ENCODE measurements around the gene FERMT3.
"Not testable (repeated sequence)": the region's sequence is repeated elsewhere in the genome, so short reads cannot be mapped to it uniquely, and the experiment has no call there.

The FERMT3 gene

DNA sequence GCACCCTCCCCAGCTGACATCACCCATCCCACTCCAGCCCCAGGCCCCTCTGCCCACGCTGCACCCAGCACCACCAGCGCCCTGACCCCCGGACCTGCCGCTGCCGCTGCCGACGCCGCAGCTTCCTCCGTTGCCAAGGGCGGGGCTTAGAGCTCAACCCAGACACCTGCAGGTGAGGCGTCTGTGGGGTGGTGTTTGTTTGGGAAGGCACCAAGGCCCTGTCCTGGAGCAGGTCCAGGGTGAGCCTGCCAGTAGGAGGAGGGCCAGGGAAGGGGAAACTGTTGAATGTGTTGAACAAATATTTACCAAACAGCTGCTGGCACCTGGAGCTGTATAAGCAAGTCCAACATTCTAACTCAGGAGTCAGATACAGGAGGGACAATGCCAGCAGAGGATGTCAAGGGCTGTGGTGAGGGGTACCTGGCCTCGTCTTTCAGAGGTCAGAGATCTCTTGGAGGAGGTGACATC lies 31.0 kb downstream of the FERMT3 start:
- DNase-seq: no peak

DNA sequence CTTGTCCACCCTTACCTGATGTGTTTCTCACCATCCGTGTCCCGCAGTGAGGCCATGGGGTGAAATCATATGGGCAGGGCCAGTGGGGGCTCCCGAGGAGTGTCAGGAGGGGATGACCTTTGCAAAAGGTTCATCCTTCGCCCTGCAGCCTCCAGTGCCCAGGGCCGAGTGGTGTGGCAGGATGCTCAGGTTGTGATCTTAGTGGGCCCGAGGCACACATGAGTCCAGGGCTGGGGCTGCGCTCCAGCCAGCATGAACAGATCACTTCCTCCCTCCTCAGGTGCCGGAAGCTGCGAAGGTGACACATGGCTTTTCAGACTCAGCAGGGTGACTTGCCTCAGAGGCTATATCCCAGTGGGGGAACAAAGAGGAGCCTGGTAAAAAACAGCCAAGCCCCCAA lies 31.6 kb downstream of the FERMT3 start:
- no peak for DNase-seq

- no peak for DNase-seq
Observed at GRCh38 chr11:64238999-64239398, 32.5 kb downstream of the FERMT3 start.

DNA sequence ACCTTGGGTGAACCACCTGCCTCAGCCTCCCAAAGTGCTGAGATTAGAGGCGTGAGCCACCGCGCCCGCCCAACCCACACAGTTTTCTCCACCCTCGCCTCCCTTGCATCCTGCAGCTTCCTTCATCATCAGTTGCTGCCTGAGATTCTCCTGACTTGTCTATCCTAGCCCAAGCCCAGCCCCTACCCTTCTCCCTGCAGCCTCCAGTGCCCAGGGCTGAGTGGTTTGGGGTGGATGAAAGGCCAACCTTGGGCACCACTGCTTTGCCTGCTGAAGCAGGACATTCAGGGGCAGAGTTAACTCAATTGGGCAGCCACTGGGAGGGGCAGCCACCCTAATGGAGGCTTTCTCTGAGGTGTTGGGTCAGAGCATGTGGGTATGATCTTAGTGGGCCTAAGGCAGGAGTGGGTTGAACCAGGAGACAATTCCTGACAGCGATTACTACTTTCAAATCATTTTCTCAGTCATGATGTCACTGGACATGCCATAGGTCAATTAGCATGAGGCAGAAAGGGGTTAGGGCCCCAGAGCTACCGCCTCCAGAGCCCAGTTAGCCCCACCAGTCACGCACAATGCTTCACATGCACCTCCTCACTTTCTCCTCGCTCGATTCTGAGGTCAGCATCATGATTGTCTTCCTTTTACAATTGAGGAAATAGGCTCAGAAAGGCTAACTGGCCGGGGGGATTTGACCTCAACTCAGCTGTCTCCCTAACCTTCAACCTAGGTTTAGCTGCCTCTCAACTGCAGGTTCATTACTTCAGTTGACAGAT lies 33.3 kb downstream of the FERMT3 start:
- peak; percentile 81 for DNase-seq

- peak; percentile 98 for DNase-seq
Observed at GRCh38 chr11:64240435-64241240, 34.1 kb downstream of the FERMT3 start, which contains the start of gene FKBP2. TSS of gene FKBP2 (plus strand) at chr11:64241095. CDS start at chr11:64242388, 1,293 bp downstream.

DNA sequence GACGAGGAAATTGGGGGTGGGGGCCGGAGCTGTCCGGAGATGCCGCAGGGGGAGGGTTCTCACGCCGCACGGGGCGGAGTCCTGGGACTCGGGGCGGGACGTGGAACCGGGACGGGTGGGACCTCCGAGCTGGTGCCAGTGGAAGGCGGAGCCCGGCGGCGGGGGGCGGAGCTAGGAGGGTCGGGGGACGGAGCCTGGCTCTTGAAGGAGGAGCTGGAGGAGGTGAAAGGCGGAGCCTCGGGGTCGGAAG lies 34.6 kb downstream of the FERMT3 start:
- peak; percentile 99 for DNase-seq

DNA sequence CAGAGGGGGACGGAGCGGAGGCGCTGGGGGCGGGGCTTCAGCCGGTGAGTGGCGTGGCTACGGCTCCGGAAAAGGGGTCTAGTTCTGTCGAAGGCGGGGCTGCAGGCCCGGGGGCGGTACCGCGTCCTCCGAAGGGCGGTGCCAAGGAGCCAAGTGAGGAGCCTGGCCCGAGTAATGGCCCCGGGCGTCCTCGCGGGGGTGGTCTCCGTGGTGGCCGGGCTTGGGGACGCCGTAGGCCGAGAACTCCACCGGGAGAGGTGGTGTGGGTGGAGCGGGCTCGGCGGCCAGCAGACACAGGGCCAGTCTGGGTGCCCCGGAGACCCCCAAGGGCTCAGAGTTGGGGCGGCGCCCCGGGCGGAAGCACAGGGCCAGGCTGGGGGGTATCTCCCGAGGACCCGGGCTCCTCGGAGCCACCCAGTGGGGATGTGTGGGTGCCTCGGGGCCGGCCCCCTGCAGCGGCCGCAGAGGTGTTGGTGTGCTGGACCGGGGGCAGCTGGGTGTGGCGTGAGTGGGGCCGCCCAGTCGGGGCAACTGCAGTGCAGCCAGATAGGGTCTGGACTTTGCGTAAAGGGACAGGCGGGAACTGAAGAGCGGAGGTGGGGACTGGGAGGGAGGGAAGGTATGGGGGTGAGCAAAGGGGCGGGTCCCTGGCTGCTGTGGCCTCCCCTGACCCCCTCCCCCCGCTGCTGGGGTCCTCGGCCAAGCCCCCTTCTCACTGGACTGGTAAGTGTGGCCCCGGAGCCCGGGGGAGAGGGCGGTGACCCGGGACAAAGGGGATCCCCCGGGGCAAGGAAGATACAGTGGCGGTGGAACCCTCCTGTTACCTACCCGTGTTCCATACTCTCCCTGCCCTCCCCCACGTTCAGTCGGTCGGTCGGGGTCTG lies 35.2 kb downstream of the FERMT3 start:
- peak; percentile 72 for DNase-seq

DNA sequence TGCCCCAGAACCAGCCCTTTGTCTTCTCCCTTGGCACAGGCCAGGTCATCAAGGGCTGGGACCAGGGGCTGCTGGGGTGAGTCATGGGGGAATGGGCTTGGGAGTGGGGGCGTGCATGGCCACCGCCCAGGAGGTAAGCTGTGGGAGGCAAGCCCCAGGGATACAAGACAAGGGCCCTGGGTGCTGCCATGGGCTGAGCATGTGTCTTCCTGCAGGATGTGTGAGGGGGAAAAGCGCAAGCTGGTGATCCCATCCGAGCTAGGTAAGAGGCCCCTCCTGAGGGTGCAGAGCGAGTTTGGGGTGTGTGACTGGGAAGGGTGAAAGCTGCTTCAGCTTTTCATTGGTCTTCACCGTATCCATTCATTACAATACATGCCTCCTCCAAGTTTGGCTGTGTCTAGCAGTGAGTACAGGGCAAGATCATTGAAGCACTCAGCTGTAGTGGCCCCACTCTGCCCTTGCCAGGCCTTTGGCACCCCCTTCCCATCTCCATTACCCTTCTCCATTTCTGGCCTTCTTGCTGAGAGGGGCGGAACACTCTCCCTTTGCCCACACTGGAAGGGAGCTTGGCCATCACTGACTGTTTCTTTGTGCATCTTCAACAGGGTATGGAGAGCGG lies 36.8 kb downstream of the FERMT3 start:
- DNase-seq: no peak

- no peak for DNase-seq
Observed at GRCh38 chr11:64244107-64244506, 37.6 kb downstream of the FERMT3 start.

DNA sequence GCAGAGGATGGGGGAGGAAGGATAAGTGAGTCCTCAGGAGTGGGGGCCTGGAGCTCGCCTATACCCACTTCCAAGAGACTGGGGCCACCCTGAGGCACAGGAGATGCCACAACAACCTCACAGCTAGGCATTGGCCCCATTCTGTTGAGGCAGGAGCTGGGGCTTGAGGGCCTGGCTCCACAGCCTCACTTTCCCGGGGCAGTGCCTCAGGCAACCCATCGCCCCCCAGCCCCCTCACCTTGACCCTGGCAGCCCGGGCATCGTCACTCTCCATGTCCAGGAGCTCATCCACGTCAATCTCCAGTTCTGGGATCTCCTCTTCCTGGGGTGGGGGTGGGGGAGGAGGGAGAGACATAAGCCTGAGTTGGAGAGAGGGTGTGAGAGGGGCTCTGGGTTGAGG lies 38.4 kb downstream of the FERMT3 start:
- DNase-seq: no peak

- DNase-seq: no peak
Observed at GRCh38 chr11:64245401-64245796, 38.9 kb downstream of the FERMT3 start.

GRCh38 chr11:64245797-64246620 lies 39.5 kb downstream of the FERMT3 start:
- peak; percentile 79 for DNase-seq

DNA sequence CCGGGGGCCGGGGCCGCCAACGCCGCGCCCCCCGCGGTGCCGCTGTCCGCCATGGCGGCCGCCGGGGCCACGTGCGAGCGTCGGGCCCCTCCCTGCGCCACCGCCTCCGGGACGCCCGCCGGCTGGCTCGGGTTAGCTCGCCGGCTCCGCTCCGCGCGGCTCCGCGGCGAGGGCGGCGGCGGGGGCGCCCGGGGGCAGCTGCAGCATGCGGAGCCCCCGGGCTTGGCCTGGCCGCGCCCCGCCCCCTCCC lies 40.0 kb downstream of the FERMT3 start:
- DNase-seq: not testable (repeated sequence)

- DNase-seq: peak; percentile 92
Observed at GRCh38 chr11:64246871-64247728, 40.6 kb downstream of the FERMT3 start, which contains the start of gene PPP1R14B. TSS of gene PPP1R14B (minus strand) at chr11:64246943. CDS start at chr11:64246673, 270 bp downstream.

DNA sequence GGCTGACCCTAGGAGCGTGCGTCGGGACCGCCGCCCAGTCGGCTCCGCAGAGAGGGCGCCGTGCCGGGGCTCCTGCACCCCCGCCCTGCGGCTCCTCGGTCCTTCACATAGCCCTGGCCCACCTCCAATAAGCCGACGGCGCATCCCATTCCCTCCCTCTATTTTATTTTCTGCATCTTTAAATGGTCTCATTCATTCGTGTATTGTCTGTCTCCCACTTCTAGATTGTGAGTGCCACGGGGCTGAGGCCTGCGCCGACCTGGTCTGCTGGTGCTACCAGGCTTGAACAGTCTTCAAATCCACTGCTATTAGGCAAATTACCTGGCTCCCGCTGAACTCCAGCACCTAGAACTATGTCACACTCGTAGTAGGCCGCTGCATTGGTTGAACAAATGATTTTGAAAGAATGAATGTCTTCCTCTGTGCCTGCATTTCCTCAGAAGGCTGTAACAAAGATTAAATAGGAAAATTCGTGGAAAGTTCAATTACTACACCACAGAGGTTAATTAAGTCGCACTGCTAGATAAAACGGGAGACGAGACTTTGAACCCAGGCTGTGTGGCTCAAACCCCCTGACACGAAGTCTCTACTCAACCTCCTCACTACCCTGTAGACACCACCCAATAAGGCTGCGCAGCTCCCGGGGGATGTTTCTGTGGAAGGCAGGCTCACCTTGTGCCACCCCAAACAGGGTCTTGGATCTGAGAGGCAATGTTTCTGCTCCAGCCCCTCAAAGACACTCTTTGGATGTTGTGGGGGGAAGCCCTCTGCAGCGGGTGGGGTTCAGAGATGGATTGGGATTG lies 41.4 kb downstream of the FERMT3 start:
- no peak for DNase-seq

- DNase-seq: no peak
Observed at GRCh38 chr11:64248578-64248977, 42.1 kb downstream of the FERMT3 start.

DNA sequence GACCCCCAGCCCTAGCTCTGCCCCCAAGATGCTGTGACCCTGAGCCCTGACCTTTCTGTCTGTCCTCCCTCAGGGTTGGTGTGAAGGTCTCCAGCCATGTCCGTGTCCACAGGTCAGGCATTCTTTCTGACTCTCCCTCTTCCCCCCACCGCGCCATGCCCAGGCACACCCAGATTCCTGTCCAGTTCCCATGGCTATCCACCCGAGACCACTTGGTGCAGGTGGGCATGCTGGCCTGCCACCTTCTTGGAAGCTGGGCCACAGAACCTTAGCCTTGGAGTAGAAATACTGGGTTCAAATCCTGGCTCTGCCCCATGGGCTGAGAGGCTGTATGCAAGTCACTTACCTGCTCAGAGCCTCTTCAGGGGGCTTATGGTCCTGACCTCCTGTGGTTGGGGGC lies 42.5 kb downstream of the FERMT3 start:
- DNase-seq: no peak

DNA sequence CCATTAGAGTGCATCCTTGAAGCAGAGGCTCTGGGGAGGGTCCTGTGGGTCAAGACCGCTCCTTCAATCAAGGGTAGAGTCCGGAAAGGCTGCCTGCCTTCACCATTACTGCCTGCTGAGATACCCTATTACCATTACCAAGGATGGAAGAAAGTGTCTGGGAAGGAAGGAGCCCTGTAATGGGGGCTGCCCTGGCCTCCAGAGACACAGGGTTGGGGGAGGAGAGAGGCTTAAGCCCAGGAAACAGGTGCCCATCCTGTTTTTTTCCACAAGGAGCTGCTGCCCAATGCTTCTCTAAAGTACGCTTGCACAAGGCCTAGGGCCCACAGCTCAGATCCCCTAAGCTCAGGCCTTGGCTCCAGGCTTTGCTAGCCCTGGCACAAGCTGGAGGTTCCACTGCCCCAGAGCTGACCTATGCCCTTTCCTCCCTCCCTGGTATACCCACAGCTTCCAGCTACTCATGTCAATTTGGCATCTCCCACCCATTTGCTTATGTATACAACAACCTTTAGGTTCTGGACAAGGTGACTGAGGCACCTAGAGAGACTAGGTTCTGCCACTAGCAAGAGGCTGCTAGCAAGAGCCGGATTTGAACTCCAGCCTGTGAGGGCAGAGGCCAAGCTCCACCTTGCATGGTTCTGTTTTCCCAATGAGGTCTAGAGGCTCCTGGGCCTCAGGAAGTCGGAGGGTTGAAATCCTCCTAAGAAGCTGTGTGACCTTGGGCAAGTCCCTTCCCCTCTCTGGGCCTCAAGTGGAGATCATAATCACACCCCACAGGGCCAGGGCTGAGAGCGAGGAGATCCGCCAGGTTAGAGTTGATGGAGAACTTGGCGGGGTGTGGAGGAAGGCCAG lies 43.3 kb downstream of the FERMT3 start:
- no peak for DNase-seq

- no peak for DNase-seq
Observed at GRCh38 chr11:64250415-64251015, 44.0 kb downstream of the FERMT3 start.

All from OCI-M1 (cell line).